GM12892 (cell line): ENCODE measurements around the gene CEP290.

ENCODE experiments used
- DNase-seq: peaks from one replicate; pipeline ENCODE4 v3.0.0; 2011; ENCODE audit not compliant: insufficient read length
- FAIRE-seq: peaks from 2 replicates; lab custom pipeline; 2011; peaks lifted over from hg19 to GRCh38; lab: Jason Lieb, UNC
- POLR2A ChIP-seq: IDR thresholded peaks from 2 replicates; pipeline ENCODE4 v1.6.1; 2011; ENCODE audit warnings: low read depth, low read length, control low read depth
- POLR2AphosphoS5 ChIP-seq: IDR thresholded peaks from 2 replicates; pipeline ENCODE4 v1.6.1; 2011; ENCODE audit warnings: low read depth, low read length, control low read depth
- TAF1 ChIP-seq: IDR thresholded peaks from 2 replicates; pipeline ENCODE4 v1.6.1; 2011; ENCODE audit warnings: low read depth, mild to moderate bottlenecking, control low read depth, low read length, borderline replicate concordance

CEP290 gene

DNA sequence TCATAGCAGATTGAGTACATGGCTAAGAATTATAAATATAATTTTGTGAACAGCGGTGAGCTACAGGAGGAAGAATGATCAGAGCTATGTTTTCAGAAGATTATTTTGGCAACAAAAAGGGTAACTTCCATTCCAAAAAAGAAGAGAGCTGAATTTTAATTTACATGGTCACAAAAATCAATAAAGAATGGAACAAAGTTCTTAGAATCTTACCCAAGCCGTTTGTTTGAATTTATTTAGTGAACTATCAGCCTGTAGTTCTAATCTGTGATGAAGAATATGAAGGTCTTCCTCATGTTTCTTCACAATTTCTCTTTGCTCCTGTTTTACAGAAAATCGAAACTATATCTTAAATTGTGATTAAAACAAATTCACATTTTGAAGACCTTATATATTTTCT is 58.3 kb downstream of the CEP290 start:
- TF ChIP-seq POLR2A (no peak), TAF1 (no peak), POLR2AphosphoS5 (no peak)
- DNase-seq (no peak), FAIRE-seq (no peak)

DNA sequence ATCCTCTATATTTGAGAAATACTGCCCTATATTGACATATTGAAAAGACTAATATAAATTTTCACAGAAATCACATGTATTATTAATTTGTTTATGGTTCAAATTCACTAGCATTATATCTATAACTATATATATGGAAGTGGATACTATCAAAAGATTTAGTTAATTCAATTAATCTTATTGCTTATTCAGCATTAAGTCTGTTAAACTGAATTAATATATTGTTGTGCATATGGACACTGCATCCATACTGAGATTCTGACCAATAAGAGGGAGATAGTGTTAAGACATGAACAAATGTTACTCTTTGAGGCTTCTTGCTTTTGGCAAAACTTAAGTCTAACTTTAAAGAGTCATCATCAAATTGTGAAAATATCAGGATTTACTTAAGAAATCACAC is 60.6 kb downstream of the CEP290 start:
- no peak for DNase-seq
- FAIRE-seq: no peak
- no peak for TF ChIP-seq POLR2AphosphoS5
- no peak for TF ChIP-seq TAF1
- no peak for TF ChIP-seq POLR2A

- FAIRE-seq: no peak
- no peak for DNase-seq
- TF ChIP-seq POLR2AphosphoS5: no peak
- no peak for TF ChIP-seq POLR2A
- no peak for TF ChIP-seq TAF1
Observed at GRCh38 chr12:88067301-88067700, 74.6 kb downstream of the CEP290 start.

GRCh38 chr12:88063375-88063774 is 78.5 kb downstream of the CEP290 start:
- DNase-seq (peak; percentile 3), FAIRE-seq (no peak)
- no peak for TF ChIP-seq POLR2A
- TF ChIP-seq TAF1: no peak
- no peak for TF ChIP-seq POLR2AphosphoS5

DNA sequence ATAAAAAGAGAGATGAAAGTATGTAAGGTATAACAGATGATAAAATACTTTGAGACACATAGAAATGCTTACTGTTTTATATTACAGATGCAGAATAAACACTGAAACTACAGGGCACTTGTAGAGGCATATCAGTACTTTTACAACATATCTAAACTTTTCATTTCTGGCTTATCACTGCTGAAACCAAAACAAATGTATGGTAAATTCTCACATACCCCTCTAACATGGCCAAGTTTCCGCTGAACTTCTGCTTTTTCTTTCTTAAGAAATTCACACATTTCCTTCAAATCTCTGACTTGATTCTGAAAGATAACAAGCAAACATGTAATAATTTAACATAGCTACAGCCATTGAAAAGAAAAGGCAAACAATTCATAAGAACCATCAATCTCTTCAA is 79.4 kb downstream of the CEP290 start:
- FAIRE-seq: peak; percentile 21
- no peak for TF ChIP-seq POLR2A
- TF ChIP-seq POLR2AphosphoS5: no peak
- no peak for TF ChIP-seq TAF1
- DNase-seq: no peak

DNA sequence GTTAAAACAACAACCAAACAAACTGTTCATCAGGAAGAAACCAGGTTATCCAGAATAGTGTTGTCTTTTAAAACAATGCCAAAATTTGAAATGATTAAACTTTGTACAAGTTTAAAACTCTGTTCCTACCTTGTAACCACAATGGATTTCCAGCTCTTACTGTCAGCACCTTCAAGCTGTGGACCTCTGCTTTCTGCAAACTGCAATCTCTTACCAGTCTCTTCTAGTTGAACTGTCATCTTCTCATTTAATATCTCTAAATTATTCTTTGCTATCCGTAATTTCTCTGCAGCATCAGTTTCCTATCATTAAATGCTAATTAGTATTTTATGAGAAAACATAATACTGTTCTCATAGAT is 83.2 kb downstream of the CEP290 start:
- FAIRE-seq: no peak
- TF ChIP-seq POLR2A: no peak
- no peak for TF ChIP-seq POLR2AphosphoS5
- no peak for TF ChIP-seq TAF1
- no peak for DNase-seq

DNA sequence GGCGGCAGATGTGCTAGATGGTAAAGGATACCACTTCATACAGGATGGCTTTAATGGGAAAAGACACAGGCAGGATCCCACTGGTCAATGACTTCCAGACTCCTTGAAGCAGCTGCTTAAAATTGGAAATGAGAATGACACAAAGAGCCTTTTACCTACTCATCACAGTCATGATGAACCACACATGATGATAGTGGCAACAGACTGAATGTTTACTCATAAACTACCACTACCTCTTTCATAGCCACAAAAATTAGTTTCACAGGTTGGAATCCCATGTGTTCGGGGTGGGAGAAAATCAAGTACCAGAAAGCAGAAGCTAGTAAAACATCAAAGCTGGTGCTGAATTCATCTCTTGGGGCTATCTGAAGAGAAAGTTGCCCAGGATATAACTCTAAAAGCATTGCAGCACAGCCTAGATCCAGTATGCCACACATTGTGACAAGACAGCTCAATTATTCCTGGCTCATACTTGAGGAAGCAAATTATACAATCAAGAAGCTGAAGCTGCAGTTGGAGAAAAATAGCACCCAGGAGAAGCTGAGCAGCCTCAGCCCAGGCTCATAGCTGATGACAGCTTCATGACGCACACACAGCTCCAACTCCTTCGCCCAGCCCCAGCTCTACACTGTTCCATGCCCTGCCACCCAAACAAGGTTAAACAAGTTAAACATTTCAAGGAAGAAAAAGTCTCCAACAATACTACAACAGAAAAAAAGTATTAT is 83.7 kb downstream of the CEP290 start:
- TF ChIP-seq TAF1 (no peak), POLR2AphosphoS5 (no peak), POLR2A (no peak)
- DNase-seq (no peak), FAIRE-seq (no peak)

DNA sequence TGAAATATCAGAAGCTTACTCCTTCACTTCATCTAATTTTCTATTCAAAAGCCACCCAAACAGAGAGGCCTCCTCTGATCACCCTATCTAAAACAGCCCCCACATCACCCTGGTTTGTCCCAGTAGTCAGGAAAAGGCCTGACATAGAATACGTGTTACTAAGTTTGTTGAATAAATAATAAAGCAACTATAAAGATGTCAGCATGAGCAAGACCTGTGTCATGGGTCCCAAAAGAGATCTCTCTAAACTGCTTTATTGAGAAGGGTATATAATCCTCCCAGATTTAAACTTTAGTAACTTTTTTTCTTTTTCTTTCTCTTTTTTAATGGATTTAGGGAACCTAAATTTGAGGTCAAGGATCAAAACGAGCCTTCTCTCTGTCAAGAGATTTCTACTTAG is 85.3 kb downstream of the CEP290 start:
- DNase-seq: no peak
- FAIRE-seq: no peak

DNA sequence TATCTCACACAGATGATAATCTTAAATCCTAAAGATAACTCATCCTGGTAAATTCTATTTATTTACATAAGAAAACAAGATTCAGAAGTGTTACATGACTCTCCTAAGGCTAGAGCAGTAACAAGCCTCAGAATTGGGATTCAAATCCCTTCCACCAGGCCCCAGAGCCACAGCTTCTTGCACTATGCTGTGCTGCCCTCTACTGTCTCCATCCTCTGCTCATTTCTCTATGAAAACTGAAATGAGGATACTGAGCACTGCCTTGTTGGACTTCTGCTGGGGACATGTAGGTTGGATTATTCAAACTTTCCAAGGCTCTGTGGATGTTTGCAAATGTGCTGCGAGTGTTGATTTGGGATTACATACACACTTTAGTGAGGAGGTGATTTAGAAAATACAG is 89.2 kb downstream of the CEP290 start:
- TF ChIP-seq POLR2AphosphoS5 (no peak), POLR2A (no peak), TAF1 (no peak)
- DNase-seq (no peak), FAIRE-seq (no peak)

More for the DNA sequence above, 85.3 kb downstream of the CEP290 start:
- no peak for TF ChIP-seq POLR2AphosphoS5
- no peak for TF ChIP-seq POLR2A
- TF ChIP-seq TAF1: no peak

GRCh38 chr12:88044035-88044434 is 97.9 kb downstream of the CEP290 start:
- FAIRE-seq (no peak), DNase-seq (no peak)
- TF ChIP-seq POLR2AphosphoS5: no peak
- TF ChIP-seq POLR2A: no peak
- no peak for TF ChIP-seq TAF1

GRCh38 chr12:88037770-88038169 is 104.1 kb downstream of the CEP290 start:
- TF ChIP-seq TAF1 (no peak), POLR2A (no peak), POLR2AphosphoS5 (no peak)
- FAIRE-seq (no peak), DNase-seq (no peak)

GRCh38 chr12:88036353-88036965 is 105.4 kb downstream of the CEP290 start:
- no peak for TF ChIP-seq POLR2AphosphoS5
- TF ChIP-seq TAF1: no peak
- no peak for TF ChIP-seq POLR2A
- DNase-seq: no peak
- peak; percentile 74 for FAIRE-seq
